GM21737 (cell line): ENCODE data around the gene CFLAR.
"Not testable (repeated sequence)": the region's sequence is repeated elsewhere in the genome, so short reads cannot be mapped to it uniquely, and the experiment has no call there.

Experiments
- ATAC-seq: cut with Tn5 transposase; IDR thresholded peaks from one replicate; pipeline ENCODE4 v1.9.1; 2021; ENCODE audit warnings: mild to moderate bottlenecking, moderate library complexity; ENCODE audit not compliant: unreplicated experiment

CFLAR gene

GRCh38 chr2:201174687-201175086 lies 58.7 kb downstream of the CFLAR start:
- no peak for ATAC-seq

- ATAC-seq: no peak
Observed at GRCh38 chr2:201176081-201176481, 60.1 kb downstream of the CFLAR start.

- no peak for ATAC-seq
Observed at GRCh38 chr2:201180010-201180409, 64.0 kb downstream of the CFLAR start.

GRCh38 chr2:201182650-201183364 lies 66.8 kb downstream of the CFLAR start, which contains the start of gene CASP10:
CASP10 (plus strand) TSS chr2:201183141; CDS start chr2:201185778, 2,637 bp downstream.
- peak; percentile 91 for ATAC-seq

- no peak for ATAC-seq
Observed at GRCh38 chr2:201183365-201183727, 67.4 kb downstream of the CFLAR start.

- not testable (repeated sequence) for ATAC-seq
Observed at GRCh38 chr2:201183835-201184234, 67.9 kb downstream of the CFLAR start.

- not testable (repeated sequence) for ATAC-seq
Observed at GRCh38 chr2:201184248-201184647, 68.3 kb downstream of the CFLAR start.

GRCh38 chr2:201185863-201186262 lies 69.9 kb downstream of the CFLAR start:
- no peak for ATAC-seq

GRCh38 chr2:201186982-201187381 lies 71.0 kb downstream of the CFLAR start:
- no peak for ATAC-seq

- no peak for ATAC-seq
Observed at GRCh38 chr2:201188449-201188848, 72.5 kb downstream of the CFLAR start.

- no peak for ATAC-seq
Observed at GRCh38 chr2:201191132-201191875, 75.3 kb downstream of the CFLAR start.

- ATAC-seq: peak; percentile 93
Observed at GRCh38 chr2:201194097-201194496, 78.1 kb downstream of the CFLAR start.

GRCh38 chr2:201195331-201195730 lies 79.4 kb downstream of the CFLAR start:
- ATAC-seq: no peak

- ATAC-seq: no peak
Observed at GRCh38 chr2:201196003-201196402, 80.0 kb downstream of the CFLAR start.

- no peak for ATAC-seq
Observed at GRCh38 chr2:201196803-201197202, 80.8 kb downstream of the CFLAR start.

- ATAC-seq: no peak
Observed at GRCh38 chr2:201197781-201198180, 81.8 kb downstream of the CFLAR start.

- no peak for ATAC-seq
Observed at GRCh38 chr2:201199847-201200246, 83.9 kb downstream of the CFLAR start.

GRCh38 chr2:201200345-201200744 lies 84.4 kb downstream of the CFLAR start:
- no peak for ATAC-seq

GRCh38 chr2:201201371-201201770 lies 85.4 kb downstream of the CFLAR start:
- no peak for ATAC-seq

GRCh38 chr2:201203916-201204654 lies 88.1 kb downstream of the CFLAR start:
- ATAC-seq: no peak

- ATAC-seq: no peak
Observed at GRCh38 chr2:201204655-201205514, 88.9 kb downstream of the CFLAR start.
